ENCODE measurements around the gene SYT8.

The SYT8 gene

GRCh38 chr11:1868636-1869291 lies 34.0 kb downstream of the SYT8 start:
- Histone ChIP-seq H3K27ac (replicated peaks) (no peak overlapping the region), H3K4me3 (replicated peaks; ENCODE audit: insufficient read depth, low read length) (no peak overlapping the region), H3K27me3 (ENCODE audit: insufficient read depth, poor library complexity, severe bottlenecking) (no peaks in the 10 kb centered on the region)
- DNase-seq (ENCODE audit: low read depth in 1 of 2, low spot score in 1 of 2) = no peak
- TF ChIP-seq GABPA (IDR thresholded peaks at IDR 0.05; ENCODE audit: low read depth) (no peak), POLR2AphosphoS5 (IDR thresholded peaks at IDR 0.05; ENCODE audit: low read depth) (no peak), CTCF (IDR thresholded peaks at IDR 0.05; ENCODE audit: insufficient read depth, low read length) (no peak), REST (IDR thresholded peaks at IDR 0.05; ENCODE audit: insufficient replicate concordance, low read depth) (no peak), SPI1 (IDR thresholded peaks at IDR 0.05; ENCODE audit: borderline replicate concordance, low read depth) (no peak)

- TF ChIP-seq CTCF (IDR thresholded peaks at IDR 0.05; ENCODE audit: insufficient read depth, low read length) (peak; percentile 11), GABPA (IDR thresholded peaks at IDR 0.05; ENCODE audit: low read depth) (no peak)
- no peak overlapping the region for H3K4me3 ChIP-seq (replicated peaks; ENCODE audit: insufficient read depth, low read length)
- no peaks in the 10 kb centered on the region for H3K27me3 ChIP-seq (ENCODE audit: insufficient read depth, poor library complexity, severe bottlenecking)
- peak in 1 of 2 experiments; percentile 31 for DNase-seq (ENCODE audit: low read depth in 1 of 2, low spot score in 1 of 2)
- H3K27ac ChIP-seq (replicated peaks) = no peak overlapping the region
Observed at GRCh38 chr11:1869427-1870325, 34.9 kb downstream of the SYT8 start.

- Histone ChIP-seq H3K4me3 (replicated peaks; ENCODE audit: insufficient read depth, low read length) (no peak overlapping the region), H3K27me3 (ENCODE audit: insufficient read depth, poor library complexity, severe bottlenecking) (no peaks in the 10 kb centered on the region), H3K27ac (replicated peaks) (no peak overlapping the region)
- no peak for TF ChIP-seq REST (IDR thresholded peaks at IDR 0.05; ENCODE audit: insufficient replicate concordance, low read depth)
- TF ChIP-seq GABPA (IDR thresholded peaks at IDR 0.05; ENCODE audit: low read depth) = no peak
- no peak for TF ChIP-seq CTCF (IDR thresholded peaks at IDR 0.05; ENCODE audit: insufficient read depth, low read length)
- no peak for TF ChIP-seq POLR2AphosphoS5 (IDR thresholded peaks at IDR 0.05; ENCODE audit: low read depth)
- no peak for TF ChIP-seq SPI1 (IDR thresholded peaks at IDR 0.05; ENCODE audit: borderline replicate concordance, low read depth)
- DNase-seq (ENCODE audit: low read depth in 1 of 2, low spot score in 1 of 2) = no peak
Observed at GRCh38 chr11:1870326-1870696, 35.5 kb downstream of the SYT8 start.

Data from HL-60 (cell line).